GM12878 (cell line): ENCODE measurements around the gene DPF3. TPM values are rescaled to one million over a fixed set of nuclear protein-coding genes. Genes with fewer than 3 reads are reported as not detected.
A peak's percentile ranks its signal among the peaks of the same experiment; 100 is the strongest.

Experiments
- ATAC-seq: fragments of 200-7000 bp; cut with Tn5 transposase; 3 replicates; pipeline ENCODE4 v1.9.1; 2020; ENCODE audit warnings: mild to moderate bottlenecking, moderate library complexity
- BruUV-seq: library from RNA; stranded (reverse); fragments of 400-500 nt; replicated peaks from 2 replicates; lab custom pipeline; 2021; lab: Mats Ljungman, UMichigan
- CTCF ChIA-PET: fragments of 300-600 bp; sonication (Branson Sonifier 250); formaldehyde crosslinking; extraction: SDS; loops from one replicate; lab custom pipeline; 2021; ENCODE audit warnings: inconsistent platforms; lab: Yijun Ruan, JAX
- POLR2A ChIA-PET: fragments of 350-600 bp; formaldehyde crosslinking; extraction: SDS; loops from one replicate; lab custom pipeline; 2021; ENCODE audit warnings: inconsistent platforms; lab: Charles Lee
- RAD21 ChIA-PET: fragments of 300-600 bp; sonication (Branson Sonifier 250); formaldehyde crosslinking; loops from one replicate; lab custom pipeline; 2023; ENCODE audit warnings: antibody characterized with exemption; ENCODE audit not compliant: unreplicated experiment; lab: Charles Lee
- SMC1A ChIA-PET: fragments of 300-600 bp; sonication (Branson Sonifier 250); formaldehyde crosslinking; loops from one replicate; lab custom pipeline; 2023; ENCODE audit not compliant: unreplicated experiment, uncharacterized antibody; lab: Charles Lee
- DNase-seq: peaks from one replicate; pipeline ENCODE4 v3.0.0-alpha.2; 2011; ENCODE audit warnings: low read depth, low spot score
- FAIRE-seq: peaks from 3 replicates; lab custom pipeline; 2011; peaks lifted over from hg19 to GRCh38; lab: Jason Lieb, UNC
- H2AFZ ChIP-seq: 2 replicates; pipeline ENCODE4 v1.6.0; 2011; ENCODE audit warnings: low read depth, low read length, control low read depth; ENCODE audit not compliant: control insufficient read depth
- H3K27ac ChIP-seq: 2 replicates; pipeline ENCODE4 v1.5.1; 2011; ENCODE audit warnings: control low read depth; ENCODE audit not compliant: control insufficient read depth, insufficient read depth
- H3K27me3 ChIP-seq, 2 experiments: replicated peaks in 1 of 2; 2 replicates each; pipeline versions ENCODE4 v1.6.0 to v1.6.1; 2011; ENCODE audit warnings: low read length in 1 of 2; ENCODE audit not compliant: control insufficient read depth in 2 of 2, insufficient read depth in 2 of 2
- H3K36me3 ChIP-seq, 2 experiments: 2 replicates each; pipeline ENCODE4 v1.5.1; 2011; ENCODE audit warnings: low read length in 1 of 2; ENCODE audit not compliant: control insufficient read depth in 2 of 2, insufficient read depth in 2 of 2
- H3K4me1 ChIP-seq: 2 replicates; pipeline ENCODE4 v1.6.1; 2011; ENCODE audit warnings: mild to moderate bottlenecking, low read length, moderate library complexity, mixed read lengths; ENCODE audit not compliant: control insufficient read depth, insufficient read depth
- H3K4me2 ChIP-seq: 2 replicates; pipeline ENCODE4 v1.6.0; 2011; ENCODE audit warnings: control low read depth; ENCODE audit not compliant: control insufficient read depth, insufficient read depth
- H3K4me3 ChIP-seq: fragments of 200-600 bp; sonication (generic); 2 replicates; pipeline ENCODE4 v1.5.1; 2016
- H3K79me2 ChIP-seq: 2 replicates; pipeline ENCODE4 v1.6.0; 2011; ENCODE audit warnings: low read length; ENCODE audit not compliant: control insufficient read depth, insufficient read depth
- H3K9ac ChIP-seq: 2 replicates; pipeline ENCODE4 v1.8.0; 2011; ENCODE audit warnings: low read length, control low read depth, mixed read lengths; ENCODE audit not compliant: control insufficient read depth, insufficient read depth
- H3K9me3 ChIP-seq: replicated peaks from 3 replicates; pipeline ENCODE4 v1.5.1; 2011; ENCODE audit warnings: mild to moderate bottlenecking, low read length; ENCODE audit not compliant: control insufficient read depth, insufficient read depth
- H4K20me1 ChIP-seq: 2 replicates; pipeline ENCODE4 v1.6.0; 2011; ENCODE audit not compliant: control insufficient read depth, insufficient read depth
- BCL11A ChIP-seq: IDR thresholded peaks from 2 replicates; pipeline ENCODE4 v1.6.1; 2011; ENCODE audit warnings: low read depth, low read length
- CHD2 ChIP-seq: IDR thresholded peaks from 2 replicates; pipeline ENCODE4 v1.6.1; 2011; ENCODE audit warnings: low read depth, low read length, improper control_type of control experiment, borderline replicate concordance
- CREM ChIP-seq: IDR thresholded peaks from 2 replicates; pipeline ENCODE4 v1.6.1; 2014; ENCODE audit warnings: antibody characterized with exemption, low read depth
- CTCF ChIP-seq, 3 experiments: IDR thresholded peaks in 2 of 3; conservative IDR thresholded peaks in 1 of 3; 2 replicates each; pipeline ENCODE4 v1.5.1; 2011; ENCODE audit warnings: low read depth in 3 of 3, low read length in 3 of 3, mild to moderate bottlenecking in 3 of 3, control low read depth in 2 of 3, moderate library complexity in 2 of 3, inconsistent platforms in 1 of 3, mixed read lengths in 1 of 3; ENCODE audit not compliant: control insufficient read depth in 2 of 3, insufficient read depth in 1 of 3; ENCODE audit errors: extremely low read depth in 1 of 3
- ELK1 ChIP-seq: IDR thresholded peaks from 2 replicates; pipeline ENCODE4 v1.6.1; 2012; ENCODE audit warnings: low read depth, low read length, improper control_type of control experiment
- ETV6 ChIP-seq, 2 experiments: fragments of 450-650 bp in 1 of 2; IDR thresholded peaks in 1 of 2; conservative IDR thresholded peaks in 1 of 2; 2 replicates each; pipeline ENCODE4 v1.6.1; 2014; ENCODE audit warnings: antibody characterized with exemption in 1 of 2, borderline replicate concordance in 1 of 2, low read depth in 1 of 2, mild to moderate bottlenecking in 1 of 2, moderate library complexity in 1 of 2
- EZH2 ChIP-seq: IDR thresholded peaks from 2 replicates; pipeline ENCODE4 v1.6.1; 2012; ENCODE audit warnings: low read depth, mild to moderate bottlenecking, control low read depth, inconsistent platforms, low read length, borderline replicate concordance; ENCODE audit not compliant: control insufficient read depth
- HCFC1 ChIP-seq: fragments of 150-350 bp; IDR thresholded peaks from 2 replicates; pipeline ENCODE4 v1.6.1; 2014; ENCODE audit warnings: low read length
- IRF4 ChIP-seq: IDR thresholded peaks from 2 replicates; pipeline ENCODE4 v1.6.1; 2011; ENCODE audit warnings: low read depth, low read length
- LARP7 ChIP-seq: fragments of 450-650 bp; IDR thresholded peaks from 2 replicates; pipeline ENCODE4 v1.6.1; 2017; ENCODE audit warnings: mild to moderate bottlenecking
- PAX5 ChIP-seq: IDR thresholded peaks from 2 replicates; pipeline ENCODE4 v1.6.1; 2011; ENCODE audit warnings: low read depth, low read length, borderline replicate concordance
- PRDM15 ChIP-seq: fragments of 450-650 bp; formaldehyde crosslinking; IDR thresholded peaks from 2 replicates; pipeline ENCODE4 v1.4.0; 2020; ENCODE audit warnings: mild to moderate bottlenecking, moderate library complexity
- SIX5 ChIP-seq: IDR thresholded peaks from 2 replicates; pipeline ENCODE4 v1.6.1; 2011; ENCODE audit warnings: mild to moderate bottlenecking, low read depth, low read length, moderate library complexity; ENCODE audit not compliant: severe bottlenecking
- SMAD5 ChIP-seq: IDR thresholded peaks from 2 replicates; pipeline ENCODE4 v1.6.1; 2016; ENCODE audit warnings: antibody characterized with exemption, low read depth
- SREBF2 ChIP-seq: IDR thresholded peaks from 2 replicates; pipeline ENCODE4 v1.6.1; 2012; ENCODE audit warnings: mild to moderate bottlenecking, low read length
- TCF12 ChIP-seq: IDR thresholded peaks from 2 replicates; pipeline ENCODE4 v1.6.1; 2011; ENCODE audit warnings: low read depth, mild to moderate bottlenecking, low read length
- USF2 ChIP-seq: IDR thresholded peaks from 2 replicates; pipeline ENCODE4 v1.6.1; 2011; ENCODE audit warnings: low read depth, low read length, improper control_type of control experiment, borderline replicate concordance
- WRNIP1 ChIP-seq: IDR thresholded peaks from 2 replicates; pipeline ENCODE4 v1.6.1; 2011; ENCODE audit warnings: low read depth, low read length, improper control_type of control experiment, borderline replicate concordance
- WGBS: methylation state at CpG from one replicate; pipeline ENCODE4 v1.1.6; 2016; ENCODE audit warnings: low lambda C conversion rate; ENCODE audit not compliant: insufficient replicate concordance, insufficient coverage; ENCODE audit errors: missing lambda C conversion rate; 5-methylcytosine and 5-hydroxymethylcytosine counted together
- in situ Hi-C: fragments of 300-500 bp; cut with MboI; formaldehyde crosslinking; loops from 9 replicates; pipeline ENCODE4 v1.14.3; 2018; ENCODE audit warnings: mixed read lengths
- intact Hi-C: fragments of 100-400 bp; cut with micrococcal nuclease; formaldehyde crosslinking; loops from one replicate; pipeline ENCODE4 v1.14.2; 2022; ENCODE audit not compliant: unreplicated experiment
- polyA plus RNA-seq, 11 experiments: library from polyadenylated mRNA; depleted of rRNA in 4 of 11; unstranded in 6 of 11; stranded (reverse) in 5 of 11; fragments of >200 nt; fragmentation: Nextera tagmentation in 4 of 11; fragmentation: Illumina TruSeq in 1 of 11; extraction: Ambion mirVana in 4 of 11; extraction: Trizol in 1 of 11; gene quantifications; 1 replicate in 1 of 11; 2 replicates in 10 of 11; pipeline versions ENCODE4 v1.2.1 to v1.2.3, GENCODE V29; 2011 to 2016; ENCODE audit warnings: inconsistent platforms in 2 of 11, missing spikeins in 2 of 11, low read depth in 1 of 11
- total RNA-seq, 4 experiments: library from RNA; depleted of rRNA in 3 of 4; stranded (reverse); fragments of >200 nt in 3 of 4; fragmentation: Illumina TruSeq in 1 of 4; extraction: Trizol in 1 of 4; gene quantifications; 2 replicates each; pipeline versions ENCODE4 v1.2.1 to v1.2.3, GENCODE V29; 2013 to 2021

Gene DPF3
- total and polyA plus RNA-seq, 10 of the 15 experiments (the other 5 are each of a cell fraction or from before 2014, with no cell fraction given), result 0.69 to 8.0 (median 2.2) TPM

- intact Hi-C loops (no loop called here), in situ Hi-C loops (loop anchor here (5.0 kb wide), 1 partner anchor 390 kb away; no protein-coding TSS in a partner anchor)
- SMC1A ChIA-PET, result interaction anchor here (2.9 to 5.0 kb wide), 2 partner anchors 391 to 392 kb away, joined by 23 to 304 read pairs; no protein-coding TSS in a partner anchor
- Histone ChIP-seq H3K4me2 (no peak overlapping the region), H3K4me1 (peaks cover 7% of the 10 kb centered on the region; the same call in 1 of the 2 replicates), H2AFZ (peak overlapping the region; percentile 59), H3K27ac (no peak overlapping the region), H4K20me1 (no peaks in the 10 kb centered on the region), H3K4me3 (no peak overlapping the region), H3K9me3 (no peaks in the 10 kb centered on the region), H3K36me3 (no peaks in the 10 kb centered on the region), H3K27me3 (no peaks in the 10 kb centered on the region), H3K79me2 (no peaks in the 10 kb centered on the region), H3K9ac (no peak overlapping the region)
- POLR2A ChIA-PET, result no interaction called here
- FAIRE-seq (no peak), ATAC-seq (peak; percentile 81), DNase-seq (no peak)
- WGBS, result 39% methylated on average over 1 of the region's 1 CpG
- no TSS peak for BruUV-seq
- RAD21 ChIA-PET, result interaction anchor here (1.7 to 5.1 kb wide), 3 partner anchors 193 to 391 kb away, joined by 5 to 216 read pairs (median 32); no protein-coding TSS in a partner anchor
- TF ChIP-seq PAX5 (no peak), LARP7 (no peak), ELK1 (no peak), CTCF (IDR thresholded peaks at IDR 0.05 in 2 of 3, conservative IDR thresholded peaks at IDR 0.05 in 1 of 3; ENCODE audit: control insufficient read depth in 2 of 3, extremely low read depth in 1 of 3, insufficient read depth in 1 of 3, low read depth in 3 of 3, low read length in 3 of 3) (no peak), CHD2 (no peak), HCFC1 (no peak), PRDM15 (CRISPR knock-in tag) (no peak), IRF4 (no peak), CREM (no peak), EZH2 (no peak), BCL11A (no peak), SIX5 (no peak), WRNIP1 (no peak), SREBF2 (no peak), SMAD5 (no peak), USF2 (no peak), TCF12 (no peak), ETV6 (conservative IDR thresholded peaks at IDR 0.05 in 1 of 2, IDR thresholded peaks at IDR 0.05 in 1 of 2; ENCODE audit: borderline replicate concordance in 1 of 2, low read depth in 1 of 2) (no peak)
- CTCF ChIA-PET, result interaction anchor here (1.2 to 14.5 kb wide), 2 partner anchors 13 to 392 kb away, joined by 3 to 520 read pairs; partner anchors contain the start of gene DPF3
Observed at GRCh38 chr14:72906879-72907278, 13.0 kb upstream of the DPF3 start.
